Panc1 (cell line): Measurements from ENCODE around the gene KCNQ1. TPM values are rescaled to one million over a fixed set of nuclear protein-coding genes. Genes with fewer than 3 reads are reported as not detected.

Experiments
- ATAC-seq: fragments of 200-7000 bp; cut with Tn5 transposase; 2 replicates; pipeline ENCODE4 v1.9.1; 2020; ENCODE audit warnings: mild to moderate bottlenecking, moderate library complexity
- BruUV-seq: library from RNA; stranded (reverse); fragments of 400-500 nt; replicated peaks from 2 replicates; lab custom pipeline; 2021; lab: Mats Ljungman, UMichigan
- CTCF ChIA-PET: fragments of 300-600 bp; sonication (Branson Sonifier 250); formaldehyde crosslinking; loops from one replicate; lab custom pipeline; 2022; ENCODE audit warnings: antibody characterized with exemption; lab: Charles Lee
- POLR2A ChIA-PET: fragments of 300-600 bp; sonication (Branson Sonifier 250); formaldehyde crosslinking; loops from one replicate; lab custom pipeline; 2022; ENCODE audit warnings: antibody characterized with exemption; lab: Charles Lee
- DNase-seq: peaks from one replicate; pipeline ENCODE4 v3.0.0-alpha.2; 2010; ENCODE audit warnings: low read depth, low spot score
- H3K27ac ChIP-seq: 2 replicates; pipeline ENCODE4 v1.5.1; 2011; ENCODE audit warnings: mild to moderate bottlenecking, low read length, inconsistent platforms
- H3K27me3 ChIP-seq: fragments of 200-500 bp; sonication (Bioruptor generic); 2 replicates; pipeline ENCODE4 v1.6.0; 2014; ENCODE audit warnings: low read length, inconsistent platforms; ENCODE audit not compliant: control insufficient read depth, insufficient read depth
- H3K36me3 ChIP-seq: fragments of 200-500 bp; sonication (Bioruptor generic); 2 replicates; pipeline ENCODE4 v1.5.1; 2014; ENCODE audit warnings: inconsistent platforms, mild to moderate bottlenecking, low read length, moderate library complexity; ENCODE audit not compliant: control insufficient read depth, insufficient read depth
- H3K4me1 ChIP-seq: 2 replicates; pipeline ENCODE4 v1.5.1; 2011; ENCODE audit warnings: inconsistent platforms, mild to moderate bottlenecking, low read length, moderate library complexity; ENCODE audit not compliant: control insufficient read depth, insufficient read depth
- H3K4me3 ChIP-seq, 2 experiments: 2 replicates each; pipeline ENCODE4 v1.5.1; 2011 to 2012; ENCODE audit warnings: low read depth in 2 of 2, low read length in 2 of 2, mild to moderate bottlenecking in 2 of 2, inconsistent platforms in 1 of 2, moderate library complexity in 1 of 2
- H3K9me3 ChIP-seq: fragments of 200-500 bp; sonication (Bioruptor generic); 2 replicates; pipeline ENCODE4 v1.5.1; 2014; ENCODE audit warnings: low read depth, mild to moderate bottlenecking, inconsistent platforms, low read length, moderate library complexity; ENCODE audit not compliant: control insufficient read depth, insufficient read depth
- POLR2AphosphoS5 ChIP-seq: IDR thresholded peaks from 2 replicates; pipeline ENCODE4 v1.6.1; 2012; ENCODE audit warnings: mild to moderate bottlenecking, low read depth, low read length, moderate library complexity
- SIN3A ChIP-seq: IDR thresholded peaks from 2 replicates; pipeline ENCODE4 v1.6.1; 2012; ENCODE audit warnings: low read depth, mild to moderate bottlenecking, low read length, moderate library complexity, borderline replicate concordance; ENCODE audit not compliant: insufficient read depth
- TCF7L2 ChIP-seq: IDR thresholded peaks from 2 replicates; pipeline ENCODE4 v1.6.1; 2011; ENCODE audit warnings: mild to moderate bottlenecking, low read depth, low read length, inconsistent platforms
- in situ Hi-C: cut with HindIII; loops from 2 replicates; pipeline ENCODE4 v1.10.0; 2016; ENCODE audit warnings: low sequenced_read_pairs, low pct_unique_long_range_greater_than_20kb
- intact Hi-C: fragments of 100-400 bp; cut with micrococcal nuclease; formaldehyde crosslinking; loops from one replicate; pipeline ENCODE4 v1.10.0; 2022; ENCODE audit not compliant: unreplicated experiment
- total RNA-seq: library from RNA; stranded (reverse); gene quantifications from one replicate; pipeline ENCODE4 v1.2.1, GENCODE V29; 2021; ENCODE audit not compliant: unreplicated experiment
- TF ChIP-seq, protein P1 (sequence below): fragments of 450-650 bp; IDR thresholded peaks from 2 replicates; pipeline ENCODE4 v1.5.1; 2017; ENCODE audit warnings: mild to moderate bottlenecking
- TF ChIP-seq, protein P2 (sequence below), 2 experiments: IDR thresholded peaks; 2 replicates each; pipeline ENCODE4 v1.6.1; 2011 to 2012; ENCODE audit warnings: low read depth in 2 of 2, control low read depth in 1 of 2, low read length in 1 of 2, mild to moderate bottlenecking in 1 of 2, moderate library complexity in 1 of 2; ENCODE audit not compliant: insufficient read depth in 1 of 2

KCNQ1 gene
- total RNA-seq, 1 experiment from 2014 or later, result 1.0 TPM

DNA sequence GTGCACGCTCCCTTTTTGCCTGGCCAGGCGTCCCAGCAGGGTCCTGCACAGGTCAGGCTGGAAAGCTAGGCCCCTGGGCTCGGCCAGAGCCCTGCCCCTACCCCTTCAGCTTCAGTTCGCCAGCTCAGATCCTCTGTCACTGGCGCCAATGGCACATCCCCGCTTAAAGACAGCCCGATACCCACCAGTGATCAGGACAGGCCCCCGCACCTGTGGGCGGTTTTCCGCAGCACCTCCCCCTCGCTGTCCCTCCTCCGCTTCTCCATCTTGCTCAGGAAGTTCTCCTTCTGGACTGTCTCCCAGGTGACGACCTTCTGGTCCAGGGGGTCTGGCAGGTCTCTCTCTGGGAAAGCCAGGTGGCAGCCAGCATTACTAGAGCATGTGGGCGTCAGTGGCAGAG is 38.4 kb upstream of the KCNQ1 start:
- ATAC-seq, result no peak
- BruUV-seq, result no TSS peak
- no peak for DNase-seq
- ChIA-PET CTCF (interaction anchor here (1.2 kb wide), 1 partner anchor 14 kb away, joined by 3 read pairs; no protein-coding TSS in a partner anchor), POLR2A (no interaction called here)
- intact Hi-C loops (no loop called here), in situ Hi-C loops (no loop called here)
- no peaks in the 10 kb centered on the region for H3K9me3 ChIP-seq
- TF ChIP-seq, protein P1, sequence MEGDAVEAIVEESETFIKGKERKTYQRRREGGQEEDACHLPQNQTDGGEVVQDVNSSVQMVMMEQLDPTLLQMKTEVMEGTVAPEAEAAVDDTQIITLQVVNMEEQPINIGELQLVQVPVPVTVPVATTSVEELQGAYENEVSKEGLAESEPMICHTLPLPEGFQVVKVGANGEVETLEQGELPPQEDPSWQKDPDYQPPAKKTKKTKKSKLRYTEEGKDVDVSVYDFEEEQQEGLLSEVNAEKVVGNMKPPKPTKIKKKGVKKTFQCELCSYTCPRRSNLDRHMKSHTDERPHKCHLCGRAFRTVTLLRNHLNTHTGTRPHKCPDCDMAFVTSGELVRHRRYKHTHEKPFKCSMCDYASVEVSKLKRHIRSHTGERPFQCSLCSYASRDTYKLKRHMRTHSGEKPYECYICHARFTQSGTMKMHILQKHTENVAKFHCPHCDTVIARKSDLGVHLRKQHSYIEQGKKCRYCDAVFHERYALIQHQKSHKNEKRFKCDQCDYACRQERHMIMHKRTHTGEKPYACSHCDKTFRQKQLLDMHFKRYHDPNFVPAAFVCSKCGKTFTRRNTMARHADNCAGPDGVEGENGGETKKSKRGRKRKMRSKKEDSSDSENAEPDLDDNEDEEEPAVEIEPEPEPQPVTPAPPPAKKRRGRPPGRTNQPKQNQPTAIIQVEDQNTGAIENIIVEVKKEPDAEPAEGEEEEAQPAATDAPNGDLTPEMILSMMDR, result no peak
- no peak for TF ChIP-seq SIN3A
- TF ChIP-seq, protein P2, sequence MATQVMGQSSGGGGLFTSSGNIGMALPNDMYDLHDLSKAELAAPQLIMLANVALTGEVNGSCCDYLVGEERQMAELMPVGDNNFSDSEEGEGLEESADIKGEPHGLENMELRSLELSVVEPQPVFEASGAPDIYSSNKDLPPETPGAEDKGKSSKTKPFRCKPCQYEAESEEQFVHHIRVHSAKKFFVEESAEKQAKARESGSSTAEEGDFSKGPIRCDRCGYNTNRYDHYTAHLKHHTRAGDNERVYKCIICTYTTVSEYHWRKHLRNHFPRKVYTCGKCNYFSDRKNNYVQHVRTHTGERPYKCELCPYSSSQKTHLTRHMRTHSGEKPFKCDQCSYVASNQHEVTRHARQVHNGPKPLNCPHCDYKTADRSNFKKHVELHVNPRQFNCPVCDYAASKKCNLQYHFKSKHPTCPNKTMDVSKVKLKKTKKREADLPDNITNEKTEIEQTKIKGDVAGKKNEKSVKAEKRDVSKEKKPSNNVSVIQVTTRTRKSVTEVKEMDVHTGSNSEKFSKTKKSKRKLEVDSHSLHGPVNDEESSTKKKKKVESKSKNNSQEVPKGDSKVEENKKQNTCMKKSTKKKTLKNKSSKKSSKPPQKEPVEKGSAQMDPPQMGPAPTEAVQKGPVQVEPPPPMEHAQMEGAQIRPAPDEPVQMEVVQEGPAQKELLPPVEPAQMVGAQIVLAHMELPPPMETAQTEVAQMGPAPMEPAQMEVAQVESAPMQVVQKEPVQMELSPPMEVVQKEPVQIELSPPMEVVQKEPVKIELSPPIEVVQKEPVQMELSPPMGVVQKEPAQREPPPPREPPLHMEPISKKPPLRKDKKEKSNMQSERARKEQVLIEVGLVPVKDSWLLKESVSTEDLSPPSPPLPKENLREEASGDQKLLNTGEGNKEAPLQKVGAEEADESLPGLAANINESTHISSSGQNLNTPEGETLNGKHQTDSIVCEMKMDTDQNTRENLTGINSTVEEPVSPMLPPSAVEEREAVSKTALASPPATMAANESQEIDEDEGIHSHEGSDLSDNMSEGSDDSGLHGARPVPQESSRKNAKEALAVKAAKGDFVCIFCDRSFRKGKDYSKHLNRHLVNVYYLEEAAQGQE (IDR thresholded peaks at IDR 0.05; ENCODE audit: insufficient read depth in 1 of 2, low read depth in 2 of 2, low read length in 1 of 2), result no peak
- no peak for TF ChIP-seq TCF7L2
- TF ChIP-seq POLR2AphosphoS5, result no peak
- H3K4me1 ChIP-seq, result peaks cover 8% of the 10 kb centered on the region
- H3K36me3 ChIP-seq, result peaks cover 4% of the 10 kb centered on the region; the same call in 1 of the 2 replicates
- no peaks in the 10 kb centered on the region for H3K27me3 ChIP-seq
- H3K27ac ChIP-seq, result no peak overlapping the region
- no peak overlapping the region for H3K4me3 ChIP-seq

DNA sequence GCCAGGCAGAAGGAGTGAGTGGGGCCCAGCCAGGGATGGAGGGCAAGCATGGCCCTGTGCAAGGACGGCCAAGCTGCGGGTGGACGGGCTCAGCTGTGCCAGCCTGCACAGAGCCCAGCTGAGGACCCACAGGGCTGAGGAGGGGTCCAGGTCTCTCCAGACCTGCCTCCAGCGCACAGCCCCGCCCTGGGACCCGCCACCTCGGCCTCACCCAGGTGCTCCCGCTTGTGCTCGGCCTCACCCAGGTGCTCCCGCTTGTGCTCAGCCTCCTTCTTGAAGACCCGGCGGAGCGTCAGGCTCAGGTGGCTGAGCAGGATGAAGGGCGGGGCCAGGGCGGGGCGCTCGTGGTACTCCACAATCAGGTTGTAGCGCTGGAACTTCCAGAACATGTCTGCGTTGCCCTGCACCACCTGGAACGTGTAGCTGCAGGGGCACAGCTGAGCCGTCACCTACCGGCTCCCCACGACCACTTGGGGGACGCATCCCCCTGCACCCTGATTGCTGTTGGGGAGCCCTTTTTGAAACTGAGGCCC is 37.9 kb upstream of the KCNQ1 start:
- in situ Hi-C loops (no loop called here), intact Hi-C loops (no loop called here)
- CTCF ChIA-PET, result no interaction called here

More for the DNA sequence above, 37.9 kb upstream of the KCNQ1 start:
- Histone ChIP-seq H3K4me3 (no peak overlapping the region), H3K27me3 (no peaks in the 10 kb centered on the region), H3K4me1 (peaks cover 3% of the 10 kb centered on the region), H3K36me3 (peaks cover 4% of the 10 kb centered on the region; the same call in 1 of the 2 replicates), H3K9me3 (no peaks in the 10 kb centered on the region), H3K27ac (no peak overlapping the region)
- TF ChIP-seq TCF7L2 (no peak), POLR2AphosphoS5 (no peak), SIN3A (no peak)
- TF ChIP-seq, protein P1, result no peak
- TF ChIP-seq, protein P2 (IDR thresholded peaks at IDR 0.05; ENCODE audit: insufficient read depth in 1 of 2, low read depth in 2 of 2, low read length in 1 of 2), result no peak
- ATAC-seq, result no peak
- DNase-seq, result no peak
- POLR2A ChIA-PET, result no interaction called here
- no TSS peak for BruUV-seq
